Measurements from ENCODE around the gene SMC5. TPM values are rescaled to one million over a fixed set of nuclear protein-coding genes. Genes with fewer than 3 reads are reported as not detected.

The SMC5 gene
- total RNA-seq, 1 donor = 28.6 TPM

DNA sequence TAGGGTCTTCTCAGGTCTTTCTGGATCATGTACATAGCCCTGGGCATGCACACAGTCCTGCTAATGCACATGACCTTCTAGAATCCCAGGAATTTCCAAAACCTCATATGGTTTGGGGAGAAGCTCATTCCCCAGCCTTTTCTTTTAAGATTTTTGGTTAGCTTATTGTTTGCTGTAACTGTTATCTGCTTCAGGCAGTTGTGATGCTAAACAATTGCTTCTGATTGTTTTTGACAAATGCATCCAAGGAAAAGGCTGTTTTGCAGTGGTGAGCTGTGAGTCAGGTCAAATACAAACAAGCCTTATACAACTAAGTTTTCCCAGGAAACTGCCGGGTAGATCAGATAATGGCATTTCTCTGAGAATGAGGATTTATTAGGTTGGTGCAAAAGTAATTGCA is 32.7 kb downstream of the SMC5 start:
- H3K4me1 ChIP-seq (ENCODE audit: insufficient read depth, low read length) = no peaks in the 10 kb centered on the region
- H3K27me3 ChIP-seq (ENCODE audit: insufficient read depth, low read length) = no peaks in the 10 kb centered on the region
- peaks cover 77% of the 10 kb centered on the region for H3K79me2 ChIP-seq (ENCODE audit: insufficient read depth, low read length)
- peaks cover 22% of the 10 kb centered on the region for H3K36me3 ChIP-seq (ENCODE audit: insufficient read depth, low read length)
- no peaks in the 10 kb centered on the region for H3K9me3 ChIP-seq (ENCODE audit: low read depth, low read length)
- H3K27ac ChIP-seq (ENCODE audit: low read depth, low read length) = no peak overlapping the region
- no peak for TF ChIP-seq CTCF (IDR thresholded peaks at IDR 0.05; ENCODE audit: extremely low read depth, low read depth, low read length)
- no peak overlapping the region for H2AFZ ChIP-seq (ENCODE audit: low read length)
- H3K4me2 ChIP-seq (ENCODE audit: insufficient read depth, low read length) = no peak overlapping the region
- no peaks in the 10 kb centered on the region for H4K20me1 ChIP-seq (ENCODE audit: insufficient read depth, low read length)
- no peak overlapping the region for H3K4me3 ChIP-seq (ENCODE audit: insufficient read depth, low read length)
- DNase-seq (ENCODE audit: insufficient read length, low spot score, missing footprints) = no peak

- Histone ChIP-seq H3K4me1 (ENCODE audit: insufficient read depth, low read length) (no peaks in the 10 kb centered on the region), H3K4me3 (ENCODE audit: insufficient read depth, low read length) (no peak overlapping the region), H3K4me2 (ENCODE audit: insufficient read depth, low read length) (no peak overlapping the region), H3K27me3 (ENCODE audit: insufficient read depth, low read length) (no peaks in the 10 kb centered on the region), H4K20me1 (ENCODE audit: insufficient read depth, low read length) (no peaks in the 10 kb centered on the region), H2AFZ (ENCODE audit: low read length) (no peak overlapping the region), H3K36me3 (ENCODE audit: insufficient read depth, low read length) (peaks cover 21% of the 10 kb centered on the region), H3K79me2 (ENCODE audit: insufficient read depth, low read length) (peaks cover 72% of the 10 kb centered on the region), H3K27ac (ENCODE audit: low read depth, low read length) (no peak overlapping the region), H3K9me3 (ENCODE audit: low read depth, low read length) (no peaks in the 10 kb centered on the region)
- no peak for DNase-seq (ENCODE audit: insufficient read length, low spot score, missing footprints)
- TF ChIP-seq CTCF (IDR thresholded peaks at IDR 0.05; ENCODE audit: extremely low read depth, low read depth, low read length) = no peak
Measured at GRCh38 chr9:70292253-70292652, 33.5 kb downstream of the SMC5 start.

DNA sequence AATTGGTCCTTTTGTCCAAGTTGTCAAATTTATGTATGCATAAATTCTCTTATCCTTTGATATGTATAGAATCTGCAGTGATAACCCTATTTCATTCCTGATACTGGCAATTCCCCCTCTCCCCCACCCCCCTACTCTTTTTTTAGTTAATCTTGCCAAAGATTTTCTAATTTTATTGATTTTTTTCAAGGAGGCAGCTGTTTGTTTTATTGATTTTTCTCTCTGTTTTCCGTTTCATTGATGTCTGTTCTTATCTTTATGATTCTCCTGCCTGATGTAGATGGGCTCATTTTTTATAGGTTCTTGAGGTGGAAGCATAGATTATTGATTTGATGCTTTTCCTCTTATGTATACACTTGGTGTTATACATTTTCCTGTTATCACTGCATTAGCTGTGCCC is 34.4 kb downstream of the SMC5 start:
- H4K20me1 ChIP-seq (ENCODE audit: insufficient read depth, low read length) = no peaks in the 10 kb centered on the region
- no peak overlapping the region for H3K27ac ChIP-seq (ENCODE audit: low read depth, low read length)
- peaks cover 25% of the 10 kb centered on the region for H3K36me3 ChIP-seq (ENCODE audit: insufficient read depth, low read length)
- no peak overlapping the region for H3K4me2 ChIP-seq (ENCODE audit: insufficient read depth, low read length)
- no peak overlapping the region for H2AFZ ChIP-seq (ENCODE audit: low read length)
- H3K27me3 ChIP-seq (ENCODE audit: insufficient read depth, low read length) = no peaks in the 10 kb centered on the region
- no peak overlapping the region for H3K4me3 ChIP-seq (ENCODE audit: insufficient read depth, low read length)
- H3K79me2 ChIP-seq (ENCODE audit: insufficient read depth, low read length) = peaks cover 69% of the 10 kb centered on the region
- H3K9me3 ChIP-seq (ENCODE audit: low read depth, low read length) = no peaks in the 10 kb centered on the region
- TF ChIP-seq CTCF (IDR thresholded peaks at IDR 0.05; ENCODE audit: extremely low read depth, low read depth, low read length) = no peak
- no peaks in the 10 kb centered on the region for H3K4me1 ChIP-seq (ENCODE audit: insufficient read depth, low read length)
- DNase-seq (ENCODE audit: insufficient read length, low spot score, missing footprints) = no peak

DNA sequence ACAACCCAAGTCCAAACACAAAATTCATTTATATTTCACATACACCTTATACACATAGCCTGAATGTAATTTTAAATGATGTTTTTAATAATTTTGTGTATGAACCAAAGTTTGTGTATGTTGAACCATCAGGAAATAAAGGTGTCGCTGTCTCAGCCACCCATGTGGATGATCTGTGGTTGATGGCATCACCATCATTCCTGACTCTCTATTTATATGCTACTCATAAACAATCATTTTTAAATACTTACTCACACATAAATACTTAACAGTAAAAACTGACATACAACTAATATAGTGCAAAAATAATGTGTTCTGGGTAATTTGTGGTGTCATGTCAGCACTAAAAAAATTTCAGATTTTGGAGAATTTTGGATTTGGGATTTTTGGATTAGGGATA is 38.4 kb downstream of the SMC5 start:
- Histone ChIP-seq H2AFZ (ENCODE audit: low read length) (no peak overlapping the region), H3K36me3 (ENCODE audit: insufficient read depth, low read length) (peaks cover 47% of the 10 kb centered on the region), H4K20me1 (ENCODE audit: insufficient read depth, low read length) (no peaks in the 10 kb centered on the region), H3K4me1 (ENCODE audit: insufficient read depth, low read length) (no peaks in the 10 kb centered on the region), H3K79me2 (ENCODE audit: insufficient read depth, low read length) (peaks cover 49% of the 10 kb centered on the region), H3K4me2 (ENCODE audit: insufficient read depth, low read length) (no peak overlapping the region), H3K27ac (ENCODE audit: low read depth, low read length) (no peak overlapping the region), H3K27me3 (ENCODE audit: insufficient read depth, low read length) (no peaks in the 10 kb centered on the region), H3K4me3 (ENCODE audit: insufficient read depth, low read length) (no peak overlapping the region), H3K9me3 (ENCODE audit: low read depth, low read length) (no peaks in the 10 kb centered on the region)
- no peak for TF ChIP-seq CTCF (IDR thresholded peaks at IDR 0.05; ENCODE audit: extremely low read depth, low read depth, low read length)
- DNase-seq (ENCODE audit: insufficient read length, low spot score, missing footprints) = peak; percentile 13
